Caco-2 (cell line): ENCODE results near the gene DPP10. TPM values are rescaled to one million over a fixed set of nuclear protein-coding genes. Genes with fewer than 3 reads are reported as not detected.
"Not testable (repeated sequence)": the region's sequence is repeated elsewhere in the genome, so short reads cannot be mapped to it uniquely, and the experiment has no call there.

Source experiments
- BruUV-seq: library from RNA; stranded (reverse); fragments of 400-500 nt; replicated peaks from 2 replicates; lab custom pipeline; 2021; lab: Mats Ljungman, UMichigan
- CTCF ChIA-PET: fragments of 300-600 bp; sonication (Branson Sonifier 250); formaldehyde crosslinking; loops from one replicate; lab custom pipeline; 2022; ENCODE audit warnings: antibody characterized with exemption; lab: Charles Lee
- POLR2A ChIA-PET: fragments of 300-600 bp; sonication (Branson Sonifier 250); formaldehyde crosslinking; loops from one replicate; lab custom pipeline; 2022; ENCODE audit warnings: antibody characterized with exemption; lab: Charles Lee
- DNase-seq, 2 experiments: peaks; one replicate each; pipeline versions ENCODE4 v3.0.0 to v3.0.0-alpha.2; 2020 to 2022
- H3K27me3 ChIP-seq: replicated peaks from 2 replicates; pipeline ENCODE4 v1.6.0; 2011; ENCODE audit warnings: low read length; ENCODE audit not compliant: control insufficient read depth, insufficient read depth
- H3K36me3 ChIP-seq: 2 replicates; pipeline ENCODE4 v1.5.1; 2011; ENCODE audit warnings: low read length; ENCODE audit not compliant: control insufficient read depth, insufficient read depth
- H3K4me1 ChIP-seq: fragments of 250-450 bp; sonication (Bioruptor Pico); 2 replicates; pipeline ENCODE4 v1.5.1; 2020; ENCODE audit warnings: mild to moderate bottlenecking
- H3K4me3 ChIP-seq: 2 replicates; pipeline ENCODE4 v1.5.1; 2011; ENCODE audit warnings: low read depth, mild to moderate bottlenecking, control low read depth, low read length
- H3K9me3 ChIP-seq: fragments of 250-450 bp; sonication (Bioruptor Pico); 2 replicates; pipeline ENCODE4 v1.5.1; 2020; ENCODE audit warnings: mild to moderate bottlenecking, moderate library complexity
- H3K27ac Mint-ChIP-seq: one replicate; pipeline ENCODE4 v1.8.0; 2022; ENCODE audit warnings: mixed read lengths; ENCODE audit not compliant: unreplicated experiment
- H3K27me3 Mint-ChIP-seq: one replicate; pipeline ENCODE4 v1.8.0; 2022; ENCODE audit warnings: mixed read lengths; ENCODE audit not compliant: insufficient read depth, unreplicated experiment
- H3K36me3 Mint-ChIP-seq: one replicate; pipeline ENCODE4 v1.8.0; 2022; ENCODE audit warnings: mild to moderate bottlenecking, mixed read lengths; ENCODE audit not compliant: insufficient read depth, unreplicated experiment
- H3K4me1 Mint-ChIP-seq: one replicate; pipeline ENCODE4 v1.8.0; 2022; ENCODE audit warnings: low read depth, mixed read lengths; ENCODE audit not compliant: unreplicated experiment
- H3K4me3 Mint-ChIP-seq: one replicate; pipeline ENCODE4 v1.8.0; 2022; ENCODE audit warnings: mild to moderate bottlenecking, moderate library complexity, mixed read lengths; ENCODE audit not compliant: unreplicated experiment
- H3K9me3 Mint-ChIP-seq: one replicate; pipeline ENCODE4 v1.8.0; 2022; ENCODE audit warnings: mixed read lengths; ENCODE audit not compliant: unreplicated experiment
- CTCF ChIP-seq, 2 experiments: fragments of 200-600 bp in 1 of 2; IDR thresholded peaks; 1 replicate in 1 of 2; 2 replicates in 1 of 2; pipeline versions ENCODE4 v1.5.1 to v1.8.0; 2011 to 2022; ENCODE audit warnings: antibody characterized with exemption in 1 of 2, control low read depth in 1 of 2, inconsistent platforms in 1 of 2, low read depth in 1 of 2, low read length in 1 of 2, mild to moderate bottlenecking in 1 of 2, moderate library complexity in 1 of 2; ENCODE audit not compliant: insufficient read depth in 1 of 2, severe bottlenecking in 1 of 2, unreplicated experiment in 1 of 2
- intact Hi-C: fragments of 100-400 bp; cut with micrococcal nuclease; formaldehyde crosslinking; loops from one replicate; pipeline ENCODE4 v1.10.0; 2022; ENCODE audit not compliant: unreplicated experiment
- total RNA-seq: library from RNA; stranded (reverse); gene quantifications from 2 replicates; pipeline ENCODE4 v1.2.3, GENCODE V29; 2022

Gene DPP10
- total RNA-seq, 1 experiment from 2014 or later: not detected

- no TSS peak for BruUV-seq
- intact Hi-C loops: no loop called here
- Mint-ChIP-seq H3K4me1 (no peaks in the 10 kb centered on the region), H3K36me3 (no peaks in the 10 kb centered on the region), H3K4me3 (no peak overlapping the region), H3K27ac (no peak overlapping the region), H3K9me3 (peaks cover 9% of the 10 kb centered on the region), H3K27me3 (no peaks in the 10 kb centered on the region)
- ChIA-PET POLR2A (no interaction called here), CTCF (no interaction called here)
- H3K4me1 ChIP-seq: no peaks in the 10 kb centered on the region
- no peak for DNase-seq
- no peaks in the 10 kb centered on the region for H3K36me3 ChIP-seq
- no peaks in the 10 kb centered on the region for H3K9me3 ChIP-seq
- no peaks in the 10 kb centered on the region for H3K27me3 ChIP-seq
- no peak overlapping the region for H3K4me3 ChIP-seq
- TF ChIP-seq CTCF (IDR thresholded peaks at IDR 0.05; ENCODE audit: insufficient read depth in 1 of 2, low read depth in 1 of 2, low read length in 1 of 2, severe bottlenecking in 1 of 2, unreplicated experiment in 1 of 2): no peak
Observed at GRCh38 chr2:115011721-115012120, 569.3 kb downstream of the DPP10 start.

DNA sequence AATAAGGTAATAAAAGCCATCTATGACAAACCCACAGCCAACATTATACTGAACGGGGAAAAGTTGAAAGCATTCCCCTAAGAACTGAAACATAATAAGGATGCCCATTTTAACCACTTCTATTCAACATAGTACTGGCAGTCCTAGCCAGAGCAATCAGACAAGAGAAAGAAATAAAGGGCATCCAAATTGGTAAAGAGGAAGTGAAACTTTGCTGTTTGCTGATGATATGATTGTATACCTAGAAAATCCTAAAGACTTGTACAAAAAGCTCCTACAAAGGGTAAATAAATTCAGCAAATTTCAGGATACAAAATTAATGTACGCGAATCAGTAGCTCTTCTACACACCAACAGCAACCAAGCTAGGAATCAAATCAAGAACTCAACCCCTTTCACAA is 579.6 kb downstream of the DPP10 start:
- CTCF ChIA-PET, H3K27ac Mint-ChIP-seq, H3K4me1 Mint-ChIP-seq, intact Hi-C loops, H3K36me3 ChIP-seq, H3K36me3 Mint-ChIP-seq, H3K9me3 ChIP-seq, H3K4me3 Mint-ChIP-seq, H3K9me3 Mint-ChIP-seq, DNase-seq, BruUV-seq, POLR2A ChIA-PET, H3K27me3 Mint-ChIP-seq, H3K27me3 ChIP-seq, H3K4me1 ChIP-seq, H3K4me3 ChIP-seq: not testable (repeated sequence)

DNA sequence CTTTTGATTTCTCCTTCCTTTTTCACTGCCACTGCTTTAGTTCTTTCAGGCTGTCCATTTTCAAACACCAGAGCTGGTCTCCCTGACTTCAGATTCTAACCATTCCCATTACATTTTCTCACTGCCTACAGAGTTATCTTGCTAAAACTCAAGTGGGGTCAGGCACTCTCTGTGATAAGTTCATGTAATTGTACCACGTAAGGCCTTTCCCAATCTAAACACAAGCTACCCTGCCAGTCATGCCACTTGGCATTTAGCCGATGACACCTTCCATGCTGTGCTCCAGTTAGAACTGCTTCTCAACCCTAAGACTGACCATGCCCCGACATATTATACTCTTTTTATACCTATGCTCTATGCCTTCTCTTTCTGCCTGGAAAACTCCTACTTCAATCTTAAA is 592.4 kb downstream of the DPP10 start:
- peaks cover 8% of the 10 kb centered on the region for H3K27me3 Mint-ChIP-seq
- Histone ChIP-seq H3K27me3 (no peaks in the 10 kb centered on the region), H3K9me3 (no peaks in the 10 kb centered on the region), H3K36me3 (no peaks in the 10 kb centered on the region), H3K4me3 (no peak overlapping the region), H3K4me1 (no peaks in the 10 kb centered on the region)
- ChIA-PET POLR2A (no interaction called here), CTCF (no interaction called here)
- intact Hi-C loops: no loop called here
- no peaks in the 10 kb centered on the region for H3K4me1 Mint-ChIP-seq
- no peaks in the 10 kb centered on the region for H3K9me3 Mint-ChIP-seq
- H3K36me3 Mint-ChIP-seq: no peaks in the 10 kb centered on the region
- no peak for TF ChIP-seq CTCF (IDR thresholded peaks at IDR 0.05; ENCODE audit: insufficient read depth in 1 of 2, low read depth in 1 of 2, low read length in 1 of 2, severe bottlenecking in 1 of 2, unreplicated experiment in 1 of 2)
- no TSS peak for BruUV-seq
- DNase-seq: no peak
- no peak overlapping the region for H3K4me3 Mint-ChIP-seq
- H3K27ac Mint-ChIP-seq: no peak overlapping the region

GRCh38 chr2:115036818-115037217 is 594.4 kb downstream of the DPP10 start:
- Histone ChIP-seq H3K4me3 (no peak overlapping the region), H3K9me3 (no peaks in the 10 kb centered on the region), H3K4me1 (no peaks in the 10 kb centered on the region), H3K36me3 (no peaks in the 10 kb centered on the region), H3K27me3 (no peaks in the 10 kb centered on the region)
- H3K9me3 Mint-ChIP-seq: no peaks in the 10 kb centered on the region
- H3K4me3 Mint-ChIP-seq: no peak overlapping the region
- no TSS peak for BruUV-seq
- POLR2A ChIA-PET: no interaction called here
- H3K36me3 Mint-ChIP-seq: no peaks in the 10 kb centered on the region
- no peak for TF ChIP-seq CTCF (IDR thresholded peaks at IDR 0.05; ENCODE audit: insufficient read depth in 1 of 2, low read depth in 1 of 2, low read length in 1 of 2, severe bottlenecking in 1 of 2, unreplicated experiment in 1 of 2)
- CTCF ChIA-PET: no interaction called here
- no peak for DNase-seq
- peaks cover 8% of the 10 kb centered on the region for H3K27me3 Mint-ChIP-seq
- no peaks in the 10 kb centered on the region for H3K4me1 Mint-ChIP-seq
- intact Hi-C loops: no loop called here
- H3K27ac Mint-ChIP-seq: no peak overlapping the region
